OCI-LY3 (cell line): Measurements from ENCODE around the gene LPAR3.
"Not testable (repeated sequence)": the region's sequence is repeated elsewhere in the genome, so short reads cannot be mapped to it uniquely, and the experiment has no call there.

Experiments used
- EZH2phosphoT487 ChIP-seq: fragments of 200-600 bp; shearing (Covaris generic); IDR thresholded peaks from 2 replicates; pipeline ENCODE4 v1.6.1; 2018; ENCODE audit warnings: antibody characterized with exemption, mixed run types, low read depth
- TF ChIP-seq, protein P1 (sequence below): fragments of 200-600, 300-600 bp; sonication (generic); IDR thresholded peaks from 2 replicates; pipeline ENCODE4 v1.5.1; 2014; ENCODE audit warnings: antibody characterized with exemption, low read length, low read depth

DNA sequence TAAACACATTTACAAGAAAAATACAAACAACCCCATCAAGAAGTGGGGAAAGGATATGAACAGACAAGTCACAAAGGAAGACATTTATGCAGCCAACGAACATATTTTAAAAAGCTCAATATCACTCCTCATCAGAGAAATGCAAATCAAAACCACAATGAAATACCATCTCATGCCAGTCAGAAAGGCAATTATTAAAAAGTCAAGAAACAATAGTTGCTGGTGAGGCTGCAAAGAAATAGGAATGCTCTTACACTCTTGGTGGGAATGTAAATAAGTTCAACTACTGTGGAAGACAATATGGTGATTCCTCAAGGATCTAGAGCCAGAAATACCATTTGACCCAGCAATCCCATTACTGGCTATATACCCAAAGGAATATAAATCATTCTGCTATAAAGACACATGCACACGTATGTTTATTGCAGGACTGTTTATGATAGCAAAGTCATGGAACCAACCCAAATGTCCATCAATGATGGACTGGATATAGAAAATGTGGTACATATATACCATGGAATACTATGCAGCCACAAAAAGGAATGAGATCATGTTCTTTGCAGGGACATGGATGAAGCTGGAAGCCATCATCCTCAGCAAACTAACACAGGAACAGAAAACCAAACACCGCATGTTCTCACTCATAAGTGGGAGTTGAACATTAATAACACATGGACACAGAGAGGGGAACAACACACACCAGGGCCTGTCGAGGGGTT, 15.9 kb upstream of the LPAR3 start:
- TF ChIP-seq, protein P1, sequence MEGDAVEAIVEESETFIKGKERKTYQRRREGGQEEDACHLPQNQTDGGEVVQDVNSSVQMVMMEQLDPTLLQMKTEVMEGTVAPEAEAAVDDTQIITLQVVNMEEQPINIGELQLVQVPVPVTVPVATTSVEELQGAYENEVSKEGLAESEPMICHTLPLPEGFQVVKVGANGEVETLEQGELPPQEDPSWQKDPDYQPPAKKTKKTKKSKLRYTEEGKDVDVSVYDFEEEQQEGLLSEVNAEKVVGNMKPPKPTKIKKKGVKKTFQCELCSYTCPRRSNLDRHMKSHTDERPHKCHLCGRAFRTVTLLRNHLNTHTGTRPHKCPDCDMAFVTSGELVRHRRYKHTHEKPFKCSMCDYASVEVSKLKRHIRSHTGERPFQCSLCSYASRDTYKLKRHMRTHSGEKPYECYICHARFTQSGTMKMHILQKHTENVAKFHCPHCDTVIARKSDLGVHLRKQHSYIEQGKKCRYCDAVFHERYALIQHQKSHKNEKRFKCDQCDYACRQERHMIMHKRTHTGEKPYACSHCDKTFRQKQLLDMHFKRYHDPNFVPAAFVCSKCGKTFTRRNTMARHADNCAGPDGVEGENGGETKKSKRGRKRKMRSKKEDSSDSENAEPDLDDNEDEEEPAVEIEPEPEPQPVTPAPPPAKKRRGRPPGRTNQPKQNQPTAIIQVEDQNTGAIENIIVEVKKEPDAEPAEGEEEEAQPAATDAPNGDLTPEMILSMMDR, result not testable (repeated sequence)
- TF ChIP-seq EZH2phosphoT487, result not testable (repeated sequence)
